ENCODE data around the gene NIT2. TPM values are rescaled to one million over a fixed set of nuclear protein-coding genes. Genes with fewer than 3 reads are reported as not detected.
A peak's percentile ranks its signal among the peaks of the same experiment; 100 is the strongest.

Gene NIT2
- total RNA-seq (10 to 100 TPM; 22.9 to 29.1 TPM), polyA plus RNA-seq (ENCODE audit: insufficient read depth, low read depth, low replicate concordance) (21.7 TPM)
- long read RNA-seq, donor 1, full-length matches to known transcripts = 16 of 21 reads
- long read RNA-seq, donor 1, partial matches to known transcripts = 5 of 21 reads
- long read RNA-seq, donor 1, other reads (novel, unspliced or antisense) = 0 of 21 reads
- long read RNA-seq, donor 2, full-length matches to known transcripts = 15 of 24 reads
- long read RNA-seq, donor 2, partial matches to known transcripts = 9 of 24 reads
- long read RNA-seq, donor 2, other reads (novel, unspliced or antisense) = 0 of 24 reads

GRCh38 chr3:100334488-100335351, at the start of gene NIT2:
Gene NIT2, plus strand, starts transcription at chr3:100334757. Its CDS starts 35 bp downstream, at chr3:100334792.
- WGBS, 2 donors = 0% methylated on average over 11 to 61 of the region's 77 CpGs
- H3K4me1 ChIP-seq = peaks cover 8% of the 10 kb centered on the region
- DNase-seq = peak; percentile 92
- H3K36me3 ChIP-seq (ENCODE audit: low read depth, missing control alignments) = no peaks in the 10 kb centered on the region
- peak within 1 kb of the TSS; percentile 51 to 88 for H3K27ac ChIP-seq
- H3K9me3 ChIP-seq = no peaks in the 10 kb centered on the region
- H3K4me3 ChIP-seq = peak within 1 kb of the TSS; percentile 63 to 78
- intact Hi-C loops (cut with DNase I; ENCODE audit: low total_unique reads) = no loop called here
- H3K27me3 ChIP-seq = no peaks in the 10 kb centered on the region
- no peak for TF ChIP-seq CTCF (IDR thresholded peaks at IDR 0.05)
- no peak for TF ChIP-seq POLR2A (IDR thresholded peaks at IDR 0.05)

DNA sequence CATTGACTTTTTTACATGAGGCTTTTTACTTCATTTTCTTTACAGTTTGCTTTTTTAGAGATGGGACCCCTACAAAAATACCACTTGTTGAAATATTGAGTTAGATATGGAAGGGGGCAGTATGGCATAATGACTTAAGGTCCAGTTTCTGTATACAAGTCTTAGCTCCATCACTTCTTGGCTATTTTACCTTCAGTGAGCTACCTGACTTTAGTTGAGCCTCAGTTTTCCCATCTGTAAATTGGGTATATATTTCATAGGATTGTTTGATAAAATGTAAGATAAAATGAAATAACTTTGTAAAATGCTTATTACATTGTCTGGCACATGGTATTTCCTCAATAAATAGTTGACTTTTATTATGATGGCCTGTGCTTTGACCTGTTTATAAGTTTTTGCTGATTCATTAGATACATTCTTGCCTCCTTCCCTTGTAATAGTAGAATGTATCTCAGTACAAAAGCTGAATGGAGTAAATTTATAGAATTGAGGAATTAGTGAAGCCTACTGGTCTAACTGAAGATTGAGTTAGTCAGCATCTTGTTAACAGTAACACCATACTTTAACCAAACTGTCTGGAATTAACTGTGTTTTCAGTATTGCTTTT, 46.2 kb upstream of the NIT2 start:
- no peaks in the 10 kb centered on the region for H3K9me3 ChIP-seq
- intact Hi-C loops (cut with DNase I; ENCODE audit: low total_unique reads) = no loop called here
- no peaks in the 10 kb centered on the region for H3K36me3 ChIP-seq (ENCODE audit: low read depth, missing control alignments)
- no peak for DNase-seq
- H3K4me1 ChIP-seq = no peaks in the 10 kb centered on the region
- H3K4me3 ChIP-seq = no peak overlapping the region
- no peak overlapping the region for H3K27ac ChIP-seq
- H3K27me3 ChIP-seq = no peaks in the 10 kb centered on the region
- no peak for TF ChIP-seq CTCF (IDR thresholded peaks at IDR 0.05)
- TF ChIP-seq POLR2A (IDR thresholded peaks at IDR 0.05) = no peak

DNA sequence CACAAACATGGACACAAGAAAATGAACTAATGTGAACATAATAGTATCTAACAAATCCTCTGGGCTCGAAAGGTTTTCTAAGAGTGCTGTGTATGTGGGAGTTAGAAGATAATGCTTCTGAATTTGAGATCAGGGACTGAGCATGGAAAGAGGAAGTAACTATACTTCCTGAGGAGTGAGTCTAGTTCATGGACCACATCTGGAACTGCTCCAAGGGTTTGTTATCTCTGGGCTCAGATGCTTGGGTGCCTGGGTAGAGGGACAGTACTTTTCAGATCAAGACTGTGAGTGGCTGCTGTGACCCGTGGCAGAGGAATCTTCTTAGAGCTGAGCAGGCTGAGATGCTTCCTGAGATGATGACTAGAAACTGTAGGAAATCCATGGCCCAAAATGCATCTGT, 45.2 kb upstream of the NIT2 start:
- no peak for DNase-seq
- TF ChIP-seq POLR2A (IDR thresholded peaks at IDR 0.05) (no peak), CTCF (IDR thresholded peaks at IDR 0.05) (no peak)
- 59 to 69% methylated on average over 2 of the region's 2 CpGs for WGBS, 2 donors
- intact Hi-C loops (cut with DNase I; ENCODE audit: low total_unique reads) = no loop called here
- Histone ChIP-seq H3K4me3 (no peak overlapping the region), H3K27ac (no peak overlapping the region), H3K27me3 (no peaks in the 10 kb centered on the region), H3K9me3 (no peaks in the 10 kb centered on the region), H3K4me1 (no peaks in the 10 kb centered on the region), H3K36me3 (ENCODE audit: low read depth, missing control alignments) (no peaks in the 10 kb centered on the region)

DNA sequence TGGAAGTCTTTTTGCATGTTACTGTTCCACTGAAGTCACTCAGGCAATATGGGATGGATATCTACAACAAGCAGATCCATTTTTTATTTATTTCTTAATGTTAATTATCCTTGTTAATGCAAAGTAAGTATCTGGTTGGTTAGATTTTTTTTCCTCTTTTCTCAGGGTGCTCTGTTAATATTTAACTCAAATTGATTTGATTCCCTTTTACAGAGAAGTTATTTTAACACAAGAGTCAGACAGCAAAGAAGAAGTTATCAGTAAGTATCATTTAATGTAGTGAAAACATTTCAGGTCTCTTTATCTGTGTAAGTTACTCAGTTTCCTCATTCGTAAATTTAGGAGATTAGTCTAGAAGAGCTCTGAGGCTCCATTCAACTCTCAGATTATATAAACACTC, 39.5 kb upstream of the NIT2 start:
- H3K4me3 ChIP-seq = no peak overlapping the region
- no peaks in the 10 kb centered on the region for H3K4me1 ChIP-seq
- DNase-seq = no peak
- intact Hi-C loops (cut with DNase I; ENCODE audit: low total_unique reads) = no loop called here
- H3K27ac ChIP-seq = no peak overlapping the region
- WGBS, 2 donors = 86 to 95% methylated on average over 1 of the region's 1 CpG
- H3K27me3 ChIP-seq = no peaks in the 10 kb centered on the region
- no peaks in the 10 kb centered on the region for H3K36me3 ChIP-seq (ENCODE audit: low read depth, missing control alignments)
- TF ChIP-seq CTCF (IDR thresholded peaks at IDR 0.05) (no peak), POLR2A (IDR thresholded peaks at IDR 0.05) (no peak)
- no peaks in the 10 kb centered on the region for H3K9me3 ChIP-seq
